Measurements from ENCODE around the gene TBC1D21. TPM values are rescaled to one million over a fixed set of nuclear protein-coding genes. Genes with fewer than 3 reads are reported as not detected.

The TBC1D21 gene
- total RNA-seq, 6 experiments from 2014 or later: not detected

DNA sequence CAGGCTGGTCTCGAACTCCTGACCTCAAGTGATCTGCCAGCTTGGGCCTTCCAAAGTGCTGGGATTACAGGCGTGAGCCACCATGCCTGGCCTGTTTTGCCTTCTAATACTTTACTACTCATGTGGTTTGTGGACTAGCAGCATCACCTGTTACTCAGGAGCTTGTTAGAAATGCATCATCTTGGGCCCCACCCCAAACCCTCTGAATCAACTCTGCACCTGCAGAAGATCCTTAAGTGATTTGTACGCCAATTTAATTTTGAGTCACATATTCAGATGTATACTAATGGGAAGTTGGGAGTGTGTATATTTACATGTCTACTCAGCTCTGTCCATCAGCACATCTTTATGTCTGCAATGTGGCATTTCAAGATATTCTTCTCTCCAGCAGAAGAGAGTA lies 6.1 kb downstream of the TBC1D21 start:
- DNase-seq (peak in 1 of 3 donors; percentile 16), ATAC-seq (no peak)
- no peak overlapping the region for H3K27ac ChIP-seq
- no peaks in the 10 kb centered on the region for H3K36me3 ChIP-seq
- TF ChIP-seq, protein P1, sequence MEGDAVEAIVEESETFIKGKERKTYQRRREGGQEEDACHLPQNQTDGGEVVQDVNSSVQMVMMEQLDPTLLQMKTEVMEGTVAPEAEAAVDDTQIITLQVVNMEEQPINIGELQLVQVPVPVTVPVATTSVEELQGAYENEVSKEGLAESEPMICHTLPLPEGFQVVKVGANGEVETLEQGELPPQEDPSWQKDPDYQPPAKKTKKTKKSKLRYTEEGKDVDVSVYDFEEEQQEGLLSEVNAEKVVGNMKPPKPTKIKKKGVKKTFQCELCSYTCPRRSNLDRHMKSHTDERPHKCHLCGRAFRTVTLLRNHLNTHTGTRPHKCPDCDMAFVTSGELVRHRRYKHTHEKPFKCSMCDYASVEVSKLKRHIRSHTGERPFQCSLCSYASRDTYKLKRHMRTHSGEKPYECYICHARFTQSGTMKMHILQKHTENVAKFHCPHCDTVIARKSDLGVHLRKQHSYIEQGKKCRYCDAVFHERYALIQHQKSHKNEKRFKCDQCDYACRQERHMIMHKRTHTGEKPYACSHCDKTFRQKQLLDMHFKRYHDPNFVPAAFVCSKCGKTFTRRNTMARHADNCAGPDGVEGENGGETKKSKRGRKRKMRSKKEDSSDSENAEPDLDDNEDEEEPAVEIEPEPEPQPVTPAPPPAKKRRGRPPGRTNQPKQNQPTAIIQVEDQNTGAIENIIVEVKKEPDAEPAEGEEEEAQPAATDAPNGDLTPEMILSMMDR (IDR thresholded peaks at IDR 0.05): no peak
- no peak for TF ChIP-seq POLR2A (IDR thresholded peaks at IDR 0.05)
- intact Hi-C loops (cut with DNase I): no loop called here
- no peaks in the 10 kb centered on the region for H3K27me3 ChIP-seq
- no peak overlapping the region for H3K4me3 ChIP-seq
- H3K9me3 ChIP-seq: no peaks in the 10 kb centered on the region
- no peaks in the 10 kb centered on the region for H3K4me1 ChIP-seq
- 67% methylated on average over 2 of the region's 3 CpGs for WGBS (ENCODE audit: insufficient coverage, low coverage, low lambda C conversion rate, missing lambda C conversion rate)

DNA sequence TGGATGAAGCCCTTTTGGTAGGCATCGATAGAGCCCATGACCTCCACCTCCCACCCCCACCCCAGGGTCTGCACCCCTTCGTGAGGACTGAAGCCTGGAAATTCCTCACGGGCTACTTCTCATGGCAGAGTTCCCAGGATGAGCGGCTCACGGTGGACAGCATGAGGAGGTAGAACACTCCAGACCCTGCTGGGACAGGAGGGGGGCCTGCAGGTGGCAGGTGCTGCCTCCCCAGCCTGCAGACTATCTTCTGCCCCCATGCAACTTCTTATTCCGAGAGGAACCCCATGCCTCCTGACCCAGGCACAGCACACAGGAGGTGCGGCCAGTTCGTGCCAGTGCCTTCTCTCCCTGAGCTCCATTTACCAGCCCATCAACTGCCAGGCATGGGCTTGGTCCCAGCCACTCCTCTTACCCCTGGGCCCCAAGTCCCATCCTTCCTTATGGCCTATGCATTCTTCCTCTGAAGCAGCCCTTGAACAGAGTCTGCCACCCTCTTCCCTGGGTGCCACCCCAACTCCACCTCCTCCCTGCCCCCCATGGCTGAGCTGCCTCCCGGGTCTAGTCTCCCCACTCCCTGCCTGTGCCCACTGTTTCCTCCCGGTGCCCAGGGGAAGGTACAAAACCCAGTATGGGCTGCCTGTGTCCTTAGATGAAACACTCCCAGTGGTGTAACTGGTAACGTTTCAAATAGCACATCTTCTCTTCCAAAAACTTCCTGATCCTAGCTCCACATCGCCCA lies 8.4 kb downstream of the TBC1D21 start:
- intact Hi-C loops (cut with DNase I): no loop called here
- WGBS (ENCODE audit: insufficient coverage, low coverage, low lambda C conversion rate, missing lambda C conversion rate): 43% methylated on average over 4 of the region's 12 CpGs
- peak in 1 of 3 donors; percentile 36 for DNase-seq
- H3K4me1 ChIP-seq: no peaks in the 10 kb centered on the region
- TF ChIP-seq, protein P1 (IDR thresholded peaks at IDR 0.05): no peak
- no peak for TF ChIP-seq POLR2A (IDR thresholded peaks at IDR 0.05)
- H3K4me3 ChIP-seq: no peak overlapping the region
- no peak for ATAC-seq
- H3K9me3 ChIP-seq: no peaks in the 10 kb centered on the region
- no peak overlapping the region for H3K27ac ChIP-seq
- no peaks in the 10 kb centered on the region for H3K27me3 ChIP-seq
- no peaks in the 10 kb centered on the region for H3K36me3 ChIP-seq

DNA sequence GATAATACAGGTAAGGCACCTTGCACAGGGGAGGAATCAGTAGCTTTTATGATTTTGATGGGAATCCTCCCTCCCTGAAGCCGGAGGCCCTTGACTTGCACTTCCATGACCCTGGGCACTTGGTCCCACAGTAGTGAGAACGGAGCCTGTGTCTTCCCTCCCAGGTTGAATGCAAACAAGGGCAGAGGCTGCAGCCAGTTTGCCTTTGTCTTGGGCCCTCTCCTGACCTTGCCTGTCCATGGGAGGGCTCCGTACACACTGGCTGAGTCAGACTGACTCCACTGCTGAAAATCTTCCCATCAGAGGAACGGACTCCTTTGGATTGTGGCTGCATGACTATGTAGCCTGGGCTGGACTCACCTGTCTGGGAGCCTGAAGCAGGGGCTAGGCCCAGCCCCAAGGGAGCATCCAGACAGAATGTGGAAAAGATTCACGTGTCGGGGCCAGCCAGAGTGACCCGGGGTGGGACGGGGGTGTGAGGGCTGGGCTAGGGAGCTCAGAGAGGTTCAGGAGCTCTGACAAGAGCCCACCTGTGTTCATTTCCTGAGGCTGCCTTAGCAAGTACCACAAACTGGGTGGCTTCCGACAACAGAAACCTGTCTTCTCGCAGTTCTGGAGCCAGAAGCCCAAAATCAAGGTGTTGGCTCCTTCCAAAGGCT lies 9.5 kb downstream of the TBC1D21 start:
- Histone ChIP-seq H3K36me3 (no peaks in the 10 kb centered on the region), H3K27me3 (no peaks in the 10 kb centered on the region), H3K27ac (no peak overlapping the region), H3K9me3 (no peaks in the 10 kb centered on the region), H3K4me1 (no peaks in the 10 kb centered on the region), H3K4me3 (no peak overlapping the region)
- ATAC-seq (no peak), DNase-seq (peak in 1 of 3 donors; percentile 23)
- TF ChIP-seq, protein P1 (IDR thresholded peaks at IDR 0.05): no peak
- no peak for TF ChIP-seq POLR2A (IDR thresholded peaks at IDR 0.05)
- WGBS (ENCODE audit: insufficient coverage, low coverage, low lambda C conversion rate, missing lambda C conversion rate): 50% methylated on average over 4 of the region's 10 CpGs
- intact Hi-C loops (cut with DNase I): no loop called here

DNA sequence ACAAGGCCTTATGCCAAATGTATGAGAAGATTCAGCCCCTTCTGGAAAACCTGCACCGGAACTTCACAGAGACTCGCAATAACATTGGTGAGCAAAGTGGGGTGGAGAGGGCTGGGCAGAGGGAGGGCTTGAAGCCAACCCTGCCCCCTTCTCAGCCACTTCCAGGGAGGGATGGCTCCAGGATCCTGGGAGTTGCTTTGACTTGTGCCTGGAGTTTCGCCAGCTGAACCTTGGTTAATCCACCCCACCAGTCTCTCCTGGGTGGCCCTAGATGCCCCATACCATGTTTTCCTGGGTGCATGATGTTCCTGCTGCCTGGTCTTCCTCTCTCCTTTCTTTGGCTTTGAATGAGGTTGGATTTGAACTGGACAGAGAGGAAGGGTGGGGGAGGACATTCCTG lies 10.8 kb downstream of the TBC1D21 start:
- H3K9me3 ChIP-seq: no peaks in the 10 kb centered on the region
- DNase-seq (peak in 1 of 3 donors; percentile 34), ATAC-seq (no peak)
- TF ChIP-seq POLR2A (IDR thresholded peaks at IDR 0.05): no peak
- TF ChIP-seq, protein P1 (IDR thresholded peaks at IDR 0.05): no peak
- no peaks in the 10 kb centered on the region for H3K36me3 ChIP-seq
- no peak overlapping the region for H3K4me3 ChIP-seq
- no peaks in the 10 kb centered on the region for H3K27me3 ChIP-seq
- 80% methylated on average over 2 of the region's 3 CpGs for WGBS (ENCODE audit: insufficient coverage, low coverage, low lambda C conversion rate, missing lambda C conversion rate)
- no peak overlapping the region for H3K27ac ChIP-seq
- H3K4me1 ChIP-seq: no peaks in the 10 kb centered on the region
- intact Hi-C loops (cut with DNase I): no loop called here

Data from right lobe of liver (tissue), 6 donors.